GM13977 (cell line): Measurements from ENCODE around the gene PDX1.

Experiments used
- DNase-seq: peaks from one replicate; pipeline ENCODE4 v3.0.0; 2012; ENCODE audit warnings: low spot score
- CTCF ChIP-seq: IDR thresholded peaks from 2 replicates; pipeline ENCODE4 v1.5.1; 2012; ENCODE audit warnings: mild to moderate bottlenecking, control low read depth; ENCODE audit not compliant: insufficient read depth; ENCODE audit errors: extremely low read depth, missing control alignments
- in situ Hi-C: fragments of 300-500 bp; cut with MboI; formaldehyde crosslinking; loops from one replicate; pipeline ENCODE4 v1.12.0; 2022; ENCODE audit warnings: low sequenced_read_pairs, low pct_unique_long_range_greater_than_20kb, mixed read lengths, inconsistent platforms; ENCODE audit not compliant: unreplicated experiment

The PDX1 gene

GRCh38 chr13:27907121-27907787 lies 12.5 kb upstream of the PDX1 start:
- no peak for TF ChIP-seq CTCF
- in situ Hi-C loops: no loop called here
- DNase-seq: no peak

- in situ Hi-C loops: no loop called here
- DNase-seq: no peak
- no peak for TF ChIP-seq CTCF
Observed at GRCh38 chr13:27909378-27909777, 10.4 kb upstream of the PDX1 start.

GRCh38 chr13:27911521-27911920 lies 8.3 kb upstream of the PDX1 start:
- in situ Hi-C loops: no loop called here
- DNase-seq: no peak
- no peak for TF ChIP-seq CTCF

GRCh38 chr13:27913160-27913559 lies 6.6 kb upstream of the PDX1 start:
- no peak for DNase-seq
- TF ChIP-seq CTCF: no peak
- in situ Hi-C loops: no loop called here

GRCh38 chr13:27915301-27916207 lies 4.2 kb upstream of the PDX1 start:
- no peak for DNase-seq
- in situ Hi-C loops: no loop called here
- TF ChIP-seq CTCF: no peak

GRCh38 chr13:27917121-27917947 lies 2.5 kb upstream of the PDX1 start:
- peak; percentile 21 for DNase-seq
- no peak for TF ChIP-seq CTCF

More at GRCh38 chr13:27917121-27917947, 2.5 kb upstream of the PDX1 start:
- in situ Hi-C loops: no loop called here
